ENCODE data around the gene TGFBR1.
"Not testable (repeated sequence)": the region's sequence is repeated elsewhere in the genome, so short reads cannot be mapped to it uniquely, and the experiment has no call there.

Gene TGFBR1

GRCh38 chr9:99076483-99077171 lies 28.3 kb upstream of the TGFBR1 start:
- DNase-seq = no peak

DNA sequence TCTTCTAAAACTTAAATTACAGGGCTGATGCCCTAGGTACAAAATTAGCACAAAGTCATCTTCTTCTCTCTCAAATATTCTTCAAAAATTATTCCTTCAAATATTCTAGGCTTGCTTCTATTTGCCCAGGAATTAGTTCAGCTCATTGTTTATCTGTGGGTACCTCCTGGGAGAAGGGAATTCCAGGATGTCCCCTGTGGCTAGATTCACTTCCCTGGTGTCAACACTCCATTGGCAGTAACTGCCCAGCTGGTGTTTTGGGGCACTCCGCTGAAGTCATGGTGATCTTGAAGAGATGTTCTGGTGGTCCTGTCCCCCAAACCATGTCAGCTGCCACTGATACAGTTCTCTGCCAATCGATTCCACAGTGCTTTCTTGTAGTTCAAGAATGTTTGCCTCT lies 26.2 kb upstream of the TGFBR1 start:
- DNase-seq = no peak

DNA sequence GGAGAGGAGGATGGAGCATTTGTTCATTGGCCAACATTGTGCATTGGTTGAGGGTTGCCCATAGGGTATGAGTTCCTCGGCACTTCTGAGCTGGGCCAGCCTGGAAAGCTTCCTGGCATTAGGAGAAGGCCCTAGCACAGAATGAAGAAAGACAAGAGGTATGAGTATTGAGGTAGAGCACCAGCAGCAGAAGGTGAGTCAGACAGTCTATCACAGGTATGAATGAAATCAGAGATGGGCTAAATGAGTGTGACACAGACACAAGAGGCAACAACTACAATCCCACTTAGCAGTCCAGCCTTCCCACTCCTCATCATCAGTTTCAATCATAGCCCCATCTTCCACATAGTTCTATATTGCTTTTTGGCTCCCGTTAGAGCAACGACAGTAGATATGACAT lies 25.4 kb upstream of the TGFBR1 start:
- no peak for DNase-seq

DNA sequence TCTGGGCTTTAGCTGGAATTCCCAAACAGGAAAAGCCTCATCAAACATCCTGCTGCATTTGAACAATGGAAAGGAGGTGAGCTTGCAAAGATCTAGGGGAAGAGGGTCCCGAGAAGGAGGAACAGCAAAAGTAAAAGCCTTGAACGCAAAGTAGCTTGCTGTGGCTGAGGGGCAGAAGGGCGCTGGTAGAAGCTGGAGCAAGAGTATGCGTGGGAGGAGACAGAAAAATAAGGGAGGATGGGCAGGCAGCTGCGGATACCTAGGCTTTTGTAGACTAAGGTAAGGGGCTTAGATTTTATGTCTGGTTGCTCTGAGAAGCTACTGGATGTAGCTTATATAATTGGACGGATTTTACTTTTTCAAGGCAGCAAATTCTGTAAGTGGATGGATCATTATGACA lies 21.9 kb upstream of the TGFBR1 start:
- no peak for DNase-seq

GRCh38 chr9:99085949-99086948 lies 18.7 kb upstream of the TGFBR1 start:
- DNase-seq = no peak

GRCh38 chr9:99087462-99087861 lies 17.5 kb upstream of the TGFBR1 start:
- no peak for DNase-seq

- DNase-seq = no peak
Measured at GRCh38 chr9:99090336-99091130, 14.4 kb upstream of the TGFBR1 start.

- no peak for DNase-seq
Measured at GRCh38 chr9:99092643-99093491, 12.0 kb upstream of the TGFBR1 start.

DNA sequence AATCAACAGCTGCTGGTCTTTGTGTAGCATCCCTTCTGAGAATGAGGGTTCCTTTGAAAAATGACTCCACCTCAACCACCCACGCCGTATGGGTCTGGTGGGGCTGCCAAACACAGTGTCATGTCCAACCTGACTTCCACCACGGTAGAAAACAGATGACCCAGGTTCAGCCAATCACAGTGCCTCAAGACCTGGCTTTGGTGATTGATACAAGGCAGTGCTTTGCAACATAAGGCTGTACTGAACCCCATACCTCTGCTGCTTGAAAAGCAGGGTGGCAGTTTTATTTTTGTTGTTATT lies 11.5 kb upstream of the TGFBR1 start:
- DNase-seq = no peak

- DNase-seq = no peak
Measured at GRCh38 chr9:99095565-99095964, 9.3 kb upstream of the TGFBR1 start.

- no peak for DNase-seq
Measured at GRCh38 chr9:99096409-99096808, 8.5 kb upstream of the TGFBR1 start.

- DNase-seq = not testable (repeated sequence)
Measured at GRCh38 chr9:99099806-99100585, 4.9 kb upstream of the TGFBR1 start.

DNA sequence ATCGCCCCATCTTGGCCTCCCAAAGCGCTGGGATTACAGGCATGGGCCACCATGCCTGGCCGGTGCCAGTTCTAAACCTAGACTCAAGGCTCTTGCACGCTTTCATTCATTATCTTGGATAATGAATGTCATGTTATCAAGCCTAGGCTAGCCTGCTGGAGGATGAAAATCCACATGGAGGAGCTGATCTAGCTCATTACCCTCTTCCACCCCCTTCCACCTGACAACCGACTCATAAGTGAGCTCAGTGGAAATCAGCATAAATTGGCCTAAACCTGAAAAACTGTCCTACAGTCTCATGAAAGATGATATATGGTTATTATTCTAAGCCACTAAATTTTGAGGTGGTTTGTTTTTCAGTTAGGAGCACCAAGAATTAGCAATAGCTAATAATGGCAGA lies 3.6 kb upstream of the TGFBR1 start:
- DNase-seq = no peak

GRCh38 chr9:99101812-99102211 lies 3.1 kb upstream of the TGFBR1 start:
- DNase-seq = no peak

DNA sequence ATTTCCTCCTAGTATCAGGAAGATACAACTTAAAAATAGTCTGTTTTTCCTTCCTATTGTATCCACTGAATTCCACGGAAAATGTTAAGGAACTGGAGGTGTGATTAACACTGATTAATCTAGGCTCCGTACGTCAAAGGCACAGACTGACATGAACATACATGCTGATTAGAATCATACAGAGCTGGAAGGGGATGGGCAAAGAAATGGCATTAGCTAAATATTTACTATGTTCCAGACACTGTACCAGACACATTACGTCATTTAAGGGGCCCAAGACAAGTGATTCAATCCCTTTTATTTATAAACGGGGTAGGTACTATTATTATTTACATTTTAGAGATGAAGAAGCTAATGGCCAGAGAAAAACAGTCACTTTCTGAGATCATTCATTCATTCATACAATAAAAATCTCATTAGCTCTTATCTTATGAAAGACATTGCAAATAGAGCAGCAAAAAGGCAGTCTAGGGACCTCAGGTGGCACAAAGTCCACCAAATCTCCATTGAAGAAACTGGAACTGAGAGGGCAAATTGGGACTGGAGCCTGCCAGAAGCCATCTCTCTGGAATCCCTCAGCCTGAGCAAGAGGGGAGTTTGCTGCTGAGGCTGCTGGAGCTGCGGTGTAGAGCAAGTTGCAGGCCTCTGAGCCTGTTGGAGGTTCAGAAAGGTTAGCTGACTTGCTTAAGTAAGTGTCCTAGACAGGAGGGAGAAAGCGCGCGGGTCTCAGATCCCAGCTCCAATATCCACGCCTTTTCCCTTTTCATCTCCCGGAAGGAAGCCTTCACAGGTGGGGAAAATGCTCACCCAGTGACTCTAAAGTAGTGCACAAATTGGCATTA lies 1.6 kb upstream of the TGFBR1 start:
- DNase-seq = no peak

DNA sequence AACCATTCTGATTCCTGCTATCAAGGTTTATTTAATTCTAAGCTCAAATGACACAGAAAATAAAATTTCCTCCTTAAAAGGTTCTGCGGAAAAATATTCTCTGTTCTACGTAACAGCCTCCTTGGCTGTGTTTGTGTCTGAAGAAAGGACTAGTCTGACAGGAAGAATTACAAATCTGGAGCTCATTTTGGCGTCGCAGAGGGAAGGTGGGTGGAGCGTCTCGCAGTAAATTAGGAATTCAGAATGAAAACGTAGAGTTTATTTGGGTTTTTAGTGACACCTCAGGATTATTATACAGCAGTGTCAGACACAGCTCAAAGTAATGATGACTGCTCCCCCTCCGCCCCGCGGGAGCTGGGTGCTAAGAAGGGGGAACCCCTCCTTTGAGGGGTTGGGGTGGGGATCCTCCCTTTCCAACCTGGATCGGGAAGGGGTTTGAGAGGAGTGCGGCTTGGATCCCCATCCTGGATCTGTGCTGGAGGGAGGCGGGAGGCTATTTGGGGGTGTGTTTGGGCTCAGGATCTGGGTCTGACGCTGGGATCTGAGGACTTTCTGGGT lies 933 bp upstream of the TGFBR1 start:
- DNase-seq = no peak

DNA sequence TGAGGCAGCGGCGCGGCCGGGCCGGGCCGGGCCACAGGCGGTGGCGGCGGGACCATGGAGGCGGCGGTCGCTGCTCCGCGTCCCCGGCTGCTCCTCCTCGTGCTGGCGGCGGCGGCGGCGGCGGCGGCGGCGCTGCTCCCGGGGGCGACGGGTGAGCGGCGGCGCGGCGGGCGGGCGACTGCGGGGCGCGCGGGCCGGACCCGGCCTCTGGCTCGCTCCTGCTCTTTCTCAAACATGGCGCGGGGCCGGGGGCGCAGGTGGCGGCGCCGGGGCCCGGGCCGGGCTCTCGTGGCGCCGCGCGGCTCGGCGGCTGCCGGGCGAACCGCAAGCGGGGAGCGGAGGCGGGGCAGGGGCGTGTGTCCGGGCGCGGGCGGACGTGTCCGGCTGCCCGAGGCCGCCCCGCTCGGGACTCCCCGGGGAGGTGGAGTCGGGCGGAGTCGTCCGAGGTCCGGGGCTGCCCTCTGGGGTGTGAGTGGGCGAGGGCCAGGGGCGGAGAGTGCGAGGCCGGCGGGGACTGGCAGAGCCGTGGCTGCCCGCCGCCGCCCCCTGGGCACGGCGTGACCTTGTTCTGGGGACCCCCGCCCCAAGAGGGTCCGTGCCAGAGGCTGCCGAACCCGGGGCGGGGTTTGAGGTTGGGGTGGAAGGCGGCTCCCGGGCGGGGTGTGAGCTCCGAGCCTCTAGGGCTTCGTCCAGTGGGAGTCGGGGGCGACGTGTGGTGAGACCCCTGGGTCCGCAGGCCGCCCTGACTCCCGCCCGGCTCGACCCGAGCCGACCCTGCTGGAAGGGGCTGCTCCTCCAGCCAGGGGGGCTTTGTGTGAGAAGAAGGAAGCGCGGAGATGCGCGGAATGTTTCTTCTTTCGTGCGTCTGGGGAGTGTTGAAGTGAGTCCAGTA lies 485 bp downstream of the TGFBR1 start:
- DNase-seq = peak; percentile 2

DNA sequence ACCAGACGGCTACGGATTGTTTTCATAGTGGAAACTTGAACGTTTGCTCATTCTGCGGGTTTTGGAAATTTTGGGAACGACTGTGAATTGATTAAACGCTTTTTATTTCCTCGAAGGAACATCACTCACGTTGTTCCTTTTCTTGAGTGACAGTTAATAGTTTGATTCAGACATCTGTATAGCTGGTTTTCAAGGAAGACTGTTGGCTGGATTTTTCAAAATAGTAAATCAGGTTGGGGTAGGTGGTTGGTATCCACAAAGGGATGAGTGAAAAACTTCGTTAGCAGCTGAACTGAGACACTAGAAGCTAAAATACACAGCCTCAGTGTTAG lies 1.1 kb downstream of the TGFBR1 start:
- no peak for DNase-seq

- no peak for DNase-seq
Measured at GRCh38 chr9:99107421-99107820, 2.5 kb downstream of the TGFBR1 start.

Measured in GOT3 (cell line).